Measurements from ENCODE around the gene ZNF485. TPM values are rescaled to one million over a fixed set of nuclear protein-coding genes. Genes with fewer than 3 reads are reported as not detected.

ZNF485 gene
- polyA plus RNA-seq, 1 experiment = 1.2 TPM

DNA sequence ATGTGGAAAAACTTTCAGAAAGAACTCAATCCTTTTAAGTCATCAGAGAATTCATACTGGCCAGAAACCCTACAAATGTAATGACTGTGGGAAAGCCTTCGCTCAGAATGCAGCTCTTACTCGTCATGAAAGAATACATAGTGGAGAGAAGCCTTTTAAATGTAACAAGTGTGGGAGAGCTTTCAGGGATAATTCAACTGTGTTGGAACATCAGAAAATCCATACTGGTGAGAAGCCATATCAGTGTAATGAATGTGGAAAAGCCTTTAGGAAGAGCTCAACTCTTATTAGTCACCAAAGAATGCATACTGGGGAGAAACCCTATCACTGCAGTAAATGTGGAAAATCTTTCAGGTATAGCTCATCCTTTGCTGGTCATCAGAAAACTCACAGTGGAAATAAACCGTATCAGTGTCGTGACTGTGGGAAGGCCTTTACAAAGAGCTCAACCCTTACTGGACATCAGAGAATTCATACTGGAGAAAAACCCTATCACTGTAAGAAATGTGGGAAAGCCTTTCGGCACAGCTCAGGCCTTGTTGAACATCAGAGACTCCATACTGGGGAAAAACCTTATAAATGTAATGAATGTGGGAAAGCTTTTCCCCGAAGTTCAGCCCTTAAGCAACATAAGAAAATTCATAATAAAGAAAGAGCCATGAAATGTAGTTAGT is 10.6 kb downstream of the ZNF485 start:
- H3K27ac ChIP-seq (ENCODE audit: low read depth, low read length) = no peak overlapping the region
- no peaks in the 10 kb centered on the region for H3K27me3 ChIP-seq (ENCODE audit: control insufficient read depth, insufficient read depth, low read length)
- H3K9me3 ChIP-seq (ENCODE audit: control insufficient read depth, insufficient read depth, low read length) = peaks cover 30% of the 10 kb centered on the region
- TF ChIP-seq, protein P1, sequence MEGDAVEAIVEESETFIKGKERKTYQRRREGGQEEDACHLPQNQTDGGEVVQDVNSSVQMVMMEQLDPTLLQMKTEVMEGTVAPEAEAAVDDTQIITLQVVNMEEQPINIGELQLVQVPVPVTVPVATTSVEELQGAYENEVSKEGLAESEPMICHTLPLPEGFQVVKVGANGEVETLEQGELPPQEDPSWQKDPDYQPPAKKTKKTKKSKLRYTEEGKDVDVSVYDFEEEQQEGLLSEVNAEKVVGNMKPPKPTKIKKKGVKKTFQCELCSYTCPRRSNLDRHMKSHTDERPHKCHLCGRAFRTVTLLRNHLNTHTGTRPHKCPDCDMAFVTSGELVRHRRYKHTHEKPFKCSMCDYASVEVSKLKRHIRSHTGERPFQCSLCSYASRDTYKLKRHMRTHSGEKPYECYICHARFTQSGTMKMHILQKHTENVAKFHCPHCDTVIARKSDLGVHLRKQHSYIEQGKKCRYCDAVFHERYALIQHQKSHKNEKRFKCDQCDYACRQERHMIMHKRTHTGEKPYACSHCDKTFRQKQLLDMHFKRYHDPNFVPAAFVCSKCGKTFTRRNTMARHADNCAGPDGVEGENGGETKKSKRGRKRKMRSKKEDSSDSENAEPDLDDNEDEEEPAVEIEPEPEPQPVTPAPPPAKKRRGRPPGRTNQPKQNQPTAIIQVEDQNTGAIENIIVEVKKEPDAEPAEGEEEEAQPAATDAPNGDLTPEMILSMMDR (IDR thresholded peaks at IDR 0.05; ENCODE audit: low read depth, low read length) = no peak
- DNase-seq (ENCODE audit: low read depth, low spot score) = no peak
- ChIA-PET POLR2A (no interaction called here), CTCF (no interaction called here)
- H3K4me3 ChIP-seq (ENCODE audit: low read depth, low read length) = no peak overlapping the region

DNA sequence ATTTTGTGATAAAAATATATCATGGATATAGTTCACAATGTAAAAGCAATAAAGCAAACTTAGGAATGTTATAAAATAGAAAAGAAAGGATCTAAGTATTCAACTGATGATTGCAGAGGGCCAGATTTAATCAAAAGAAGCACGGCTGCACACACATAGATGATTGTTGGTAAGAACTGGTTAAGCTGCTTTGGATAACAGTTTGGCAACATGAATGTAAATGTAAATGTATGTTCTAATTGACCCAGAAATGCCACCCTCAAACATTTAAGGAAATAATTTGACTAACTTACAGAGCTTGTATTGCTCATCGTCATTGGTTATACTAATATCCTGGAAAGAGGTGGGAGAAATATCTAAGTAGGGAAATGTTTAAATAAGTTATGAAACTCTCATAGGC is 13.1 kb downstream of the ZNF485 start:
- no peak for DNase-seq (ENCODE audit: low read depth, low spot score)
- Histone ChIP-seq H3K27ac (ENCODE audit: low read depth, low read length) (no peak overlapping the region), H3K4me3 (ENCODE audit: low read depth, low read length) (no peak overlapping the region), H3K9me3 (ENCODE audit: control insufficient read depth, insufficient read depth, low read length) (peaks cover 28% of the 10 kb centered on the region), H3K27me3 (ENCODE audit: control insufficient read depth, insufficient read depth, low read length) (no peaks in the 10 kb centered on the region)
- TF ChIP-seq, protein P1 (IDR thresholded peaks at IDR 0.05; ENCODE audit: low read depth, low read length) = no peak
- ChIA-PET CTCF (no interaction called here), POLR2A (no interaction called here)

DNA sequence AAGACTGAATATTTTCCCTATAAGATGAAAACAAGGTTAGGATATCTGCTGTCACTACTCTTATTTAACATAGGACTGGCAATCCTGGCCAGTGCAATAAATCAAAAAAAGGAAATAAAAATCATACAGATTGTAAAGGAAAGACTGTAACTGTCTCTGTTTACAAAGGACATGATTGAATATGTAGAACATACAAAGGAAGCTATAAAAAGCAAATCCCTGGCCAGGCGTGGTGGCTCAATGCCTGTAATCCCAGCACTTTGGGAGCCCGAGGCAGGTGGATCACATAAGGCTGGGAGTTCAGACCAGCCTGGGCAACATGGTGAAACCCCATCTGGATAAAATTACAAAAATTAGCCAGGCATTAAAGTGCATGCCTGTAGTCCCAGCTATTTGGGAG is 15.8 kb downstream of the ZNF485 start:
- no peak for DNase-seq (ENCODE audit: low read depth, low spot score)
- peaks cover 14% of the 10 kb centered on the region for H3K9me3 ChIP-seq (ENCODE audit: control insufficient read depth, insufficient read depth, low read length)
- H3K27ac ChIP-seq (ENCODE audit: low read depth, low read length) = no peak overlapping the region
- H3K27me3 ChIP-seq (ENCODE audit: control insufficient read depth, insufficient read depth, low read length) = no peaks in the 10 kb centered on the region
- CTCF ChIA-PET = no interaction called here
- TF ChIP-seq, protein P1 (IDR thresholded peaks at IDR 0.05; ENCODE audit: low read depth, low read length) = no peak
- no peak overlapping the region for H3K4me3 ChIP-seq (ENCODE audit: low read depth, low read length)
- POLR2A ChIA-PET = no interaction called here

DNA sequence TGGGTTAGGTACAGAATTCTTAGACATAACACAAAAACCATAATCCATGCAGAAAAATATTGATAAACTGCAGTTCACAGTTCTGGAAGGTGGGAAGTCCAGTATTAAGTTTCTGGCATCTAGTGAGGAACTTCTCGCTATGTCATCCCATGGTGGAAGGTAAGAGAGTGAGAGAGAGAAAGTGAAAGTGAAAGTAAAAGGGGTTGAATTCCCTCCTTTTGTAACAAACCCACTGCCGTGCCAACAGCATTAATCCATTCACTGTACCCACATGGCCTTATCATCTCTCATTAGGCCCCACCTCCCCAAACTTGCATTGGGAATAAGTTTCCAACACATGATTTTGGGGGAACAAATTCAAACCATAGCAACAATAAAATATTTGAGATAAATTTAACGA is 17.1 kb downstream of the ZNF485 start:
- ChIA-PET POLR2A (no interaction called here), CTCF (no interaction called here)
- no peak for DNase-seq (ENCODE audit: low read depth, low spot score)
- TF ChIP-seq, protein P1 (IDR thresholded peaks at IDR 0.05; ENCODE audit: low read depth, low read length) = no peak
- Histone ChIP-seq H3K27me3 (ENCODE audit: control insufficient read depth, insufficient read depth, low read length) (no peaks in the 10 kb centered on the region), H3K9me3 (ENCODE audit: control insufficient read depth, insufficient read depth, low read length) (peaks cover 5% of the 10 kb centered on the region), H3K4me3 (ENCODE audit: low read depth, low read length) (no peak overlapping the region; the same call in 1 of the 2 replicates), H3K27ac (ENCODE audit: low read depth, low read length) (no peak overlapping the region)

DNA sequence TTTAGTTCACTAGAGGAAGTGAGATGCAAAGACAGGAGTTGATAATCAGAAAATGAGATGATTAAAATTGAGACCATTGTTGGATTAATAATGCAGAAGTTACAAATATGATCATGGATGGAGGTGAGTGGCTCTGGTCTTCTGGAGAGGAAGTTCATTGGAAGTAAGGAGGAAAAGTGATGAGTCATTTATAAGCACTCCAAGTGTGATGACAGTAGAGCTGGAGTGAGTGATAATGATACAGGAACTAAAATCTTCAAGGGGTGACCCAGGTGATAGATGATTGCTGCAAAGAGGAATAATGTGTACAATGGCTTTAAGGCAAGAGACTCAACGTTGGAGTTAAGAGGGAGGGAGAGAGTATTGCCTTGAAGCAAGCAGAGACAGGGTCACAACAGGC is 21.7 kb downstream of the ZNF485 start:
- DNase-seq (ENCODE audit: low read depth, low spot score) = no peak
- no peak overlapping the region for H3K4me3 ChIP-seq (ENCODE audit: low read depth, low read length)
- H3K27ac ChIP-seq (ENCODE audit: low read depth, low read length) = no peak overlapping the region
- TF ChIP-seq, protein P1 (IDR thresholded peaks at IDR 0.05; ENCODE audit: low read depth, low read length) = no peak
- peaks cover 2% of the 10 kb centered on the region for H3K27me3 ChIP-seq (ENCODE audit: control insufficient read depth, insufficient read depth, low read length)
- POLR2A ChIA-PET = no interaction called here
- CTCF ChIA-PET = no interaction called here
- H3K9me3 ChIP-seq (ENCODE audit: control insufficient read depth, insufficient read depth, low read length) = no peaks in the 10 kb centered on the region
